Suprapubic skin (tissue), 4 donors: ENCODE results near the gene ZFHX3.

ENCODE experiments used
- CTCF ChIP-seq, 2 donors: fragments of 200-600 bp in 1 of 2; fragments of 450-650 bp in 1 of 2; sonication (generic) in 1 of 2; IDR thresholded peaks; one replicate each; pipeline ENCODE4 v1.5.1; 2016 to 2019; ENCODE audit warnings: antibody characterized with exemption in 2 of 2, mild to moderate bottlenecking in 1 of 2, moderate library complexity in 1 of 2
- EP300 ChIP-seq: sonication (generic); formaldehyde crosslinking; IDR thresholded peaks from one replicate; pipeline ENCODE4 v1.6.1; 2017; ENCODE audit warnings: antibody characterized with exemption
- POLR2A ChIP-seq, 2 donors: fragments of 450-650 bp; IDR thresholded peaks; one replicate each; pipeline ENCODE4 v1.6.1; 2017; ENCODE audit warnings: antibody characterized with exemption in 2 of 2, mild to moderate bottlenecking in 2 of 2, moderate library complexity in 2 of 2
- POLR2AphosphoS5 ChIP-seq, 3 donors: sonication (generic); formaldehyde crosslinking; IDR thresholded peaks; one replicate each; pipeline ENCODE4 v1.6.1; 2017; ENCODE audit warnings: antibody characterized with exemption in 3 of 3

DNA sequence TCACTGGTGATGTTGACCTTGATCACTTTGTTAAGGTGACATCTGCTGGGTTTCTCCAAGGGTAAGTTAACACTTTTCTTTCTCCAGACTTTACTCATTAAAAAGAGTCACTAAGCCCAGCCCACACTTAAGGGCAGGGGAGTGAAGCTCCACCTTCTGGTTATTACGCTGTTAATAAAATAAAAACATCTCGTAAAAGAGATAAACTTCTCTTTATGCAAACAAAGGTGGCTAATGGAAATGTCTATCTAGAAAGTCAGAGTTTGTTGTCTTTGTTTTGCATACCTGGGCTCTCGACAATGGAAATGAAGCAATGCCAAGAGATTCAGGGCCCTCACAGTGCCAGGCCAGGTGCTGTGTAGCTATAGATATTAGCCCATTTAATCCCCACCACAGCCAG, 134.4 kb downstream of the ZFHX3 start:
- TF ChIP-seq POLR2A (IDR thresholded peaks at IDR 0.05): no peak
- TF ChIP-seq POLR2AphosphoS5 (IDR thresholded peaks at IDR 0.05): no peak
- no peak for TF ChIP-seq EP300
- TF ChIP-seq CTCF (IDR thresholded peaks at IDR 0.05): no peak
